ENCODE results near the gene CREB3.
A peak's percentile ranks its signal among the peaks of the same experiment; 100 is the strongest.

Gene CREB3

GRCh38 chr9:35723908-35724307, 8.6 kb upstream of the CREB3 start:
- peaks cover 6% of the 10 kb centered on the region for H4K20me1 ChIP-seq (ENCODE audit: insufficient read depth, low read length, poor library complexity, severe bottlenecking)

GRCh38 chr9:35725362-35725761, 7.1 kb upstream of the CREB3 start:
- H3K9me2 ChIP-seq (replicated peaks; ENCODE audit: low read depth, low read length) = no peaks in the 10 kb centered on the region
- H3K36me3 ChIP-seq (ENCODE audit: insufficient read depth, low read length) = peaks cover 50% of the 10 kb centered on the region; the same call in 1 of the 2 replicates
- no peak for TF ChIP-seq CTCF (conservative IDR thresholded peaks at IDR 0.05; ENCODE audit: low read length)
- no peak for TF ChIP-seq EZH2phosphoT487 (IDR thresholded peaks at IDR 0.05; ENCODE audit: borderline replicate concordance)
- peaks cover 13% of the 10 kb centered on the region for H3F3A ChIP-seq (ENCODE audit: low read depth)
- no peak overlapping the region for H2AFZ ChIP-seq (ENCODE audit: low read length)
- peaks cover 40% of the 10 kb centered on the region for H3K4me1 ChIP-seq (ENCODE audit: insufficient read depth, low read length, poor library complexity, severe bottlenecking)
- H3K79me2 ChIP-seq (ENCODE audit: insufficient read depth, low read length) = peaks cover 47% of the 10 kb centered on the region
- H3K27me3 ChIP-seq (ENCODE audit: insufficient read depth, low read length, poor library complexity, severe bottlenecking) = no peaks in the 10 kb centered on the region
- H4K20me1 ChIP-seq (ENCODE audit: insufficient read depth, low read length, poor library complexity, severe bottlenecking) = peaks cover 20% of the 10 kb centered on the region
- no peak overlapping the region for H3K9ac ChIP-seq (ENCODE audit: low read depth, low read length, poor library complexity, severe bottlenecking)
- no peaks in the 10 kb centered on the region for H3K9me3 ChIP-seq (ENCODE audit: insufficient read depth, low read depth, low read length)
- H3K4me2 ChIP-seq (ENCODE audit: low read depth, low read length, poor library complexity, severe bottlenecking) = no peak overlapping the region
- H3K4me3 ChIP-seq (ENCODE audit: low read length, poor library complexity, severe bottlenecking) = no peak overlapping the region

More at GRCh38 chr9:35723908-35724307, 8.6 kb upstream of the CREB3 start:
- peaks cover 65% of the 10 kb centered on the region; the same call in 1 of the 2 replicates for H3K36me3 ChIP-seq (ENCODE audit: insufficient read depth, low read length)
- TF ChIP-seq CTCF (conservative IDR thresholded peaks at IDR 0.05; ENCODE audit: low read length) (no peak), EZH2phosphoT487 (IDR thresholded peaks at IDR 0.05; ENCODE audit: borderline replicate concordance) (no peak)
- no peaks in the 10 kb centered on the region for H3K9me2 ChIP-seq (replicated peaks; ENCODE audit: low read depth, low read length)
- no peaks in the 10 kb centered on the region for H3K27me3 ChIP-seq (ENCODE audit: insufficient read depth, low read length, poor library complexity, severe bottlenecking)
- H3K4me1 ChIP-seq (ENCODE audit: insufficient read depth, low read length, poor library complexity, severe bottlenecking) = peaks cover 26% of the 10 kb centered on the region
- H3K9me3 ChIP-seq (ENCODE audit: insufficient read depth, low read depth, low read length) = no peaks in the 10 kb centered on the region
- H3K9ac ChIP-seq (ENCODE audit: low read depth, low read length, poor library complexity, severe bottlenecking) = no peak overlapping the region
- no peak overlapping the region for H3K4me2 ChIP-seq (ENCODE audit: low read depth, low read length, poor library complexity, severe bottlenecking)
- peaks cover 9% of the 10 kb centered on the region for H3F3A ChIP-seq (ENCODE audit: low read depth)
- H2AFZ ChIP-seq (ENCODE audit: low read length) = no peak overlapping the region
- H3K4me3 ChIP-seq (ENCODE audit: low read length, poor library complexity, severe bottlenecking) = no peak overlapping the region
- peaks cover 32% of the 10 kb centered on the region for H3K79me2 ChIP-seq (ENCODE audit: insufficient read depth, low read length)

DNA sequence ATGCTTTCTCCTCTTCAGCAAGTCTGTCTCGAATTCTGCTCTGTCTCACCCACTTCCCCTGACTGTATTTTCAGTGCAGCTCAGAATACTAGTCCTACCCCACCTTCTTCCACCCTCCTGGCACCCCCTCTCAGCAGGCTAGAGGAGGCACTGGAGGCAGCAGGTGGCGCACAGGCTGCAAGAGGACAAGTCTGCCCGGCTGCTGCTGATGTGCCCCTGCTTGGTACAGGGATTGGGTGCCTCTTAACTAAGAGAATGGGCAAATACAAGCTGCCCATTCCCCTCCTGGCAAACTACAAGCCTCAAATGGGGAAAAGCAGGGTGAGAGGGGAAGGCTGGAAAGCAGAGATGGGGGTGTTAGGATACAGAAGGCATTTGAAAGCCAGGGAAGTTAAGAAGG, 5.5 kb upstream of the CREB3 start:
- Histone ChIP-seq H3K9me2 (replicated peaks; ENCODE audit: low read depth, low read length) (no peaks in the 10 kb centered on the region), H2AFZ (ENCODE audit: low read length) (no peak overlapping the region), H3K27me3 (ENCODE audit: insufficient read depth, low read length, poor library complexity, severe bottlenecking) (no peaks in the 10 kb centered on the region), H3K4me3 (ENCODE audit: low read length, poor library complexity, severe bottlenecking) (peak overlapping the region; percentile 81), H3K79me2 (ENCODE audit: insufficient read depth, low read length) (peaks cover 63% of the 10 kb centered on the region), H3F3A (ENCODE audit: low read depth) (peaks cover 13% of the 10 kb centered on the region), H3K9ac (ENCODE audit: low read depth, low read length, poor library complexity, severe bottlenecking) (peak overlapping the region; percentile 92), H3K4me1 (ENCODE audit: insufficient read depth, low read length, poor library complexity, severe bottlenecking) (peaks cover 48% of the 10 kb centered on the region), H3K36me3 (ENCODE audit: insufficient read depth, low read length) (peaks cover 35% of the 10 kb centered on the region; the same call in 1 of the 2 replicates), H3K4me2 (ENCODE audit: low read depth, low read length, poor library complexity, severe bottlenecking) (peak overlapping the region; percentile 99), H4K20me1 (ENCODE audit: insufficient read depth, low read length, poor library complexity, severe bottlenecking) (peaks cover 23% of the 10 kb centered on the region), H3K9me3 (ENCODE audit: insufficient read depth, low read depth, low read length) (no peaks in the 10 kb centered on the region)
- TF ChIP-seq EZH2phosphoT487 (IDR thresholded peaks at IDR 0.05; ENCODE audit: borderline replicate concordance) = no peak
- TF ChIP-seq CTCF (conservative IDR thresholded peaks at IDR 0.05; ENCODE audit: low read length) = peak; percentile 70

Measured in Loucy (cell line).